Activated naive CD4-positive, alpha-beta T cell treated with anti-CD3 and anti-CD28 coated beads, Interleukin-2, amount 10 ng/mL, durations not matched to agents 7 days and 5 days (primary cell): Measurements from ENCODE around the gene REX1BD.
A peak's percentile ranks its signal among the peaks of the same experiment; 100 is the strongest.

Experiments used
- CTCF ChIA-PET: fragments of 350-600 bp; sonication (Branson Sonifier 250); formaldehyde crosslinking; loops from one replicate; lab custom pipeline; 2021; ENCODE audit warnings: antibody characterized with exemption; lab: Charles Lee
- DNase-seq: peaks from one replicate; pipeline ENCODE4 v3.0.0-alpha.2; 2020
- H3K27ac Mint-ChIP-seq: one replicate; pipeline ENCODE4 v1.8.0; 2021; ENCODE audit warnings: mild to moderate bottlenecking, moderate library complexity, mixed read lengths
- H3K27me3 Mint-ChIP-seq: one replicate; pipeline ENCODE4 v1.8.0; 2021; ENCODE audit warnings: mild to moderate bottlenecking, mixed read lengths
- H3K36me3 Mint-ChIP-seq: one replicate; pipeline ENCODE4 v1.8.0; 2021; ENCODE audit warnings: mixed read lengths
- H3K4me1 Mint-ChIP-seq: one replicate; pipeline ENCODE4 v1.8.0; 2021; ENCODE audit warnings: mixed read lengths
- H3K4me3 Mint-ChIP-seq: one replicate; pipeline ENCODE4 v1.8.0; 2021; ENCODE audit warnings: mild to moderate bottlenecking, moderate library complexity, mixed read lengths
- H3K9me3 Mint-ChIP-seq: one replicate; pipeline ENCODE4 v1.8.0; 2021; ENCODE audit warnings: mixed read lengths

The REX1BD gene

DNA sequence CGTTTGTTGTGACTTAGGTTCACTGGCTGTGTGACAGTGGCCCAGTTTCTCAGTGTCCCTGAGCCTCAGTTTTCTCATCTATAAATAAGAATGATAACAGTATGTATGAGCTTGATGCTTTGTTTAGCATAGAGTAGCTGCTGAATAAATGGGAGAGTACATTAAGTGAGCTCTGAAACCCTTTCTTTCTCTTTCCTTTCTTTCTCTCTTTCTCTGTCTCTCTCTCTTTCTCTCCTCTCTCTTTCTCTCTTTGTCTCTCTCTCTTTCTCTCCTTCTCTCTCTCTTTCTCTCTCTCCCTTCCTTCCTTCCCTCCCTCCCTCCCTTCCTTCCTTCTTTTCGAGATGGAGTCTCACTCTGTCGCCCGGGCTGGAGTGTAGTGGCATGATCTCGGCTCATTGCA, 28.9 kb upstream of the REX1BD start:
- peak overlapping the region; percentile 96 for H3K27ac Mint-ChIP-seq
- peaks cover 25% of the 10 kb centered on the region for H3K4me1 Mint-ChIP-seq
- H3K9me3 Mint-ChIP-seq = no peaks in the 10 kb centered on the region
- DNase-seq = no peak
- peak overlapping the region; percentile 91 for H3K4me3 Mint-ChIP-seq
- peaks cover 14% of the 10 kb centered on the region for H3K36me3 Mint-ChIP-seq
- H3K27me3 Mint-ChIP-seq = no peaks in the 10 kb centered on the region
- CTCF ChIA-PET = interaction anchor here (1.0 to 3.9 kb wide), 2 partner anchors 16 to 29 kb away, joined by 3 to 14 read pairs; partner anchors contain the start of genes FKBP8 and REX1BD

DNA sequence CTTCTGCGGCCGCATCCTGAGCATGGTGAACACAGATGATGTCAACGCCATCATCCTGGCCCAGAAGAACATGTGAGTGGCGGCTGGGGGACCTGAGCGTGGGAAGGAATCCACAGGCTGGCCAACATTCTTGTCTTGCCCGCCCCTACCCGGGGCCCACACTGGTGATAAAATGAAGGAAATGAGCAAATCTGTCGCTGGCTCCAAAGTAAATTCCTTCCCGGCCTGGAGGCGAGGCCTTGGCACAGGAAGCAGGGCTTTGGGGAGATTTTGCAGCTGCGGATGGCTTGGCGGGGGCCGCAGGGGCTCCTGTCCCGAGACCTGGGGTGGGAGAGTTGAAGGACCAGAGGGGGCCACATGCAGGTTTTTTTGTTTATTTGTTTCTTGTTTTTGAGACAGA, 26.5 kb upstream of the REX1BD start:
- peaks cover 22% of the 10 kb centered on the region for H3K36me3 Mint-ChIP-seq
- no peaks in the 10 kb centered on the region for H3K27me3 Mint-ChIP-seq
- no peaks in the 10 kb centered on the region for H3K9me3 Mint-ChIP-seq
- no peak overlapping the region for H3K27ac Mint-ChIP-seq
- CTCF ChIA-PET = no interaction called here
- H3K4me1 Mint-ChIP-seq = peaks cover 23% of the 10 kb centered on the region
- H3K4me3 Mint-ChIP-seq = no peak overlapping the region
- DNase-seq = no peak

DNA sequence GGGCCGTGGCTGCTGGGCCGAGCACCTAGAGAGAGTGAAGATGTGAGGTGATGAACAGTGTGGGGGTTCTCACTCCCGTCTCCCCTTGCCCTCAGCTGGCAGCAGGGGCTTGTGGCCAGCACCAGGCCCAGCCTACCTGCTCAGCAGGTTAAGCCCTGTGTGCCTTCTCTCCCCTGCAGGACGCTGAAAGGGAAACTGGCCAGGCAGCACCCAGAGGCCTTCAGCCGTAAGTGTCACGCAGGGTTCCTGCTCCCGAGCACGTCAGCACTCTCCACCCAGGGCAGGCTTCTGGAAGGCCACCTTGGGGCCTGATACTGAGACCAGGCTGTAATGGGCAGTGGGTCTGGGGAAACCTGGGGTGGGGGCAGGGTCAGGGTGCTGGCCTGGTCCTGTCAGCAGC, 21.6 kb upstream of the REX1BD start:
- Mint-ChIP-seq H3K27me3 (no peaks in the 10 kb centered on the region), H3K9me3 (no peaks in the 10 kb centered on the region), H3K4me1 (peaks cover 9% of the 10 kb centered on the region), H3K27ac (no peak overlapping the region), H3K4me3 (no peak overlapping the region), H3K36me3 (peaks cover 41% of the 10 kb centered on the region)
- no peak for DNase-seq
- CTCF ChIA-PET = interaction anchor here (1.4 kb wide), 1 partner anchor 22 kb away, joined by 3 read pairs; the partner anchor contains the start of gene REX1BD

DNA sequence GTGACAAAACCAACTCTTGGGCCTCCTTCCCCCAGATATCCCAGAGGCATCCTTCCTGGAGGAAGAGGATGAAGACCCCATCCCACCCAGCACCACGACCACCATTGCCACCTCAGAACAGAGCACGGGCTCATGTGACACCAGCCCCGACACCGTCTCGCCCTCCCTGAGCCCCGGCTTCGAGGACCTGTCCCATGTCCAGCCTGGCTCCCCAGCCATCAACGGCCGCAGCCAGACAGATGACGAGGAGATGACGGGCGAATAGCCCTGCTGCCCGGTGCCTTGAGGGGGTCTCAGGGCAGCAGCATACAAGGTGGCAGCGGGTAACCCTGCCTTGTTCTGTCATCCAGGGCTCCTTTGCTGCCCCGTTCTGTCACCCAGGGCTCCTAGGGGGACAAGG, 20.2 kb upstream of the REX1BD start:
- Mint-ChIP-seq H3K27me3 (no peaks in the 10 kb centered on the region), H3K9me3 (no peaks in the 10 kb centered on the region), H3K4me1 (peaks cover 22% of the 10 kb centered on the region), H3K27ac (no peak overlapping the region), H3K36me3 (peaks cover 47% of the 10 kb centered on the region), H3K4me3 (no peak overlapping the region)
- DNase-seq = no peak
- CTCF ChIA-PET = interaction anchor here (1.4 kb wide), 1 partner anchor 21 kb away, joined by 3 read pairs; the partner anchor contains the start of gene REX1BD

DNA sequence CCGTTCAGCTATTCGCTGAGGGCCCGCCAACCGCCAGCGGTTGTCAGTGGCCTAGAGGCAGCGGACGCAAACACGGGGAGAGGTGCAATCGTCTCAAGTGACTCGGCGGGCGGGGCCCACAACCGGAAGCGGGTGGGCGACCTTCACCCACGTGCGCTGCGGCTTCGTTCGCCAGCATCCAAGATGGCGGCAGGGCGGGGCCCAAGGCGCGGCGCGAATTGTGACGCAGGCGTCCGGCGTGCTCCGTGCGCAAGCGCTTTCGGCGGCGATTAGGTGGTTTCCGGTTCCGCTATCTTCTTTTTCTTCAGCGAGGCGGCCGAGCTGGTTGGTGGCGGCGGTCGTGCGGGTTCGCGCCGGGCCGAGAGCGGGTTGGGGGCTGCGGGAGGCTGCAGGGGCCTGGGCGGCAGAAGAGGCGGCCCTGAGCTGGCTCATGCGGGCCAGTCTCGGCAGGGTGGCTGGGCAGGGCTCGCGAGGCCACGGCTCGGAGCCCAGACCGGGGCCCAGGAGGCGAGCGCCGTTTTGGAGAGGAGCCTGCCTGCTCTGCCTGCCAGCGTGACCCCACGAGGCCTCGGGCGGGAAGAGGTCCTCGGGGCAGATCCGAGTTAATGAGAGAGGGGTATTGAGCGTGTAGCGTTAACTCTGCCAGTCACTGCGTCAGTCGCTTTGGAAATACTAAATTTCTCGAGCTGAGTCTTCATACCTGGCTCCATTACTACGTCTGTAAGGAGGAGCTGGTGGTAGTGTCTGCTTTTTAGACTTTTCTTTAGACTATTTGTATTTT, 16.8 kb upstream of the REX1BD start, which contains the start of gene UBA52:
TSS of gene UBA52 (plus strand) at position 294 of the 781 bp plus-strand sequence. CDS start 1,444 bp downstream, outside the sequence.
- Mint-ChIP-seq H3K27me3 (no peaks in the 10 kb centered on the region), H3K9me3 (no peaks in the 10 kb centered on the region), H3K27ac (peak within 1 kb of the TSS; percentile 98), H3K36me3 (peaks cover 52% of the 10 kb centered on the region), H3K4me3 (peak within 1 kb of the TSS; percentile 81), H3K4me1 (peaks cover 32% of the 10 kb centered on the region)
- DNase-seq = peak; percentile 99
- CTCF ChIA-PET = interaction anchor here (0.6 to 3.5 kb wide), 6 partner anchors 9 to 103 kb away, joined by 3 to 24 read pairs (median 8); partner anchors contain the start of genes ELL, FKBP8 and REX1BD

DNA sequence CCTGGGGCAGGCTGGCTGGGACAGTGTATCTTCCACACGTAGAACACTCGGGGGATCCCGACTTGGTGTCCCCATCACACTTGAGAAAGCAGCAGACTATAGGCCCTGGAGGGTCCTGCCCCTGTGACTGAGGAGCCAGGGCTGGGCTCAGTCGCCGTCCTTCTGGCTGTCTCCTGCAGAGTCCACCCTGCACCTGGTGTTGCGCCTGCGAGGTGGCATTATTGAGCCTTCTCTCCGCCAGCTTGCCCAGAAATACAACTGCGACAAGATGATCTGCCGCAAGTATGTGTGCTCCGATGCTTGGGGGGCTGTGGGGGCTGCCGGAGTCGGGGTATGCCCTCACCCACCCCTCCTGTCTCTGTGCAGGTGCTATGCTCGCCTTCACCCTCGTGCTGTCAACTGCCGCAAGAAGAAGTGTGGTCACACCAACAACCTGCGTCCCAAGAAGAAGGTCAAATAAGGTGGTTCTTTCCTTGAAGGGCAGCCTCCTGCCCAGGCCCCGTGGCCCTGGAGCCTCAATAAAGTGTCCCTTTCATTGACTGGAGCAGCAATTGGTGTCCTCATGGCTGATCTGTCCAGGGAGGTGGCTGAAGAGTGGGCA, 13.8 kb upstream of the REX1BD start:
- no peak overlapping the region for H3K4me3 Mint-ChIP-seq
- no peak for DNase-seq
- H3K27me3 Mint-ChIP-seq = no peaks in the 10 kb centered on the region
- peaks cover 35% of the 10 kb centered on the region for H3K4me1 Mint-ChIP-seq
- peaks cover 43% of the 10 kb centered on the region for H3K36me3 Mint-ChIP-seq
- no peak overlapping the region for H3K27ac Mint-ChIP-seq
- CTCF ChIA-PET = no interaction called here
- H3K9me3 Mint-ChIP-seq = no peaks in the 10 kb centered on the region

DNA sequence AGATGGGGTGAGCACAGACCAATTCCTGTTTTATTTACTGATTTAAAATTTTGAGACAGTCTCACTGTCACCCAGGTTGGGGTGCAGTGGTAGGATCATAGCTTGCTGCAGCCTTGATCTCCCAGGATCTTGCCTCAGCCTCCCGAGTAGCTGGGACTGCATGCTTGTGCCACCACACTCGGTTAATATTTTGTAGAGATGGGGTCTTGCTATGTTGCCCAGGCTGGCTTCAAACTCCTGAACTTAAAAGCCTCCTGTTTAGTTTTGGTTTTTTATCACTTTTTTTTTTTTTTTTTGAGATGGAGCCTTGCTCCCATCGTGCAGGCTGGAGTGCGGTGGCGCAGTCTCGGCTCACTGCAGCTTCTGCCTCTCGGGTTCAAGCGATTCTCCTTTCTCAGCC, 12.2 kb upstream of the REX1BD start:
- no peaks in the 10 kb centered on the region for H3K27me3 Mint-ChIP-seq
- H3K4me3 Mint-ChIP-seq = no peak overlapping the region
- no peaks in the 10 kb centered on the region for H3K9me3 Mint-ChIP-seq
- DNase-seq = no peak
- no peak overlapping the region for H3K27ac Mint-ChIP-seq
- CTCF ChIA-PET = no interaction called here
- H3K36me3 Mint-ChIP-seq = peaks cover 40% of the 10 kb centered on the region
- peaks cover 31% of the 10 kb centered on the region for H3K4me1 Mint-ChIP-seq

DNA sequence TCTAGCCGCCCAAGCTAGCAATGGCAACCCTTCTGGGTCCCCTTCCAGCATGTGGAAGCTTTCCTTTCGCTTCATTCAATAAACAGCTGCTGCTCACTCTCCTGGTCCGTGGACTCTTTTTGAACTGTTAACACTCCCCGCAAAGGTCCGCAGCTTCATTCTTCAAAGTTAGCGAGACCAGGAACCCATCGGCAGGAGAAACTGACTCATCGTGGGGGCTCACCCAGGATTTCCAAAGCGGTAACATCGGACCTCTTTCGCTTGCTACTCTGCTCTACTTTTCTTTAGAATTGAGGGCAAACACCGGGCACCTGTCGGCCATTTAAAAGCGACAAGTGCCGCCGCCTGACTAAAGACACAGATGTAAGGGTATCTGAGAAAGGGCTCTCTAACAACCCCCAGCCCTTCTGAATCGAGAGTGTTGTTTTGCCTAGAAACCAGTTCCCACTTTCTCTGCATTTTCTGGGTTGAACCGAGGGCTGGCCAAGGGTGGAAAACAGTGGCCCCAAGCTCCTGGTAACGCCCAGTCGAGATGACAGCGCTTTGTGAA, 11.2 kb upstream of the REX1BD start:
- no peak overlapping the region for H3K4me3 Mint-ChIP-seq
- DNase-seq = no peak

DNA sequence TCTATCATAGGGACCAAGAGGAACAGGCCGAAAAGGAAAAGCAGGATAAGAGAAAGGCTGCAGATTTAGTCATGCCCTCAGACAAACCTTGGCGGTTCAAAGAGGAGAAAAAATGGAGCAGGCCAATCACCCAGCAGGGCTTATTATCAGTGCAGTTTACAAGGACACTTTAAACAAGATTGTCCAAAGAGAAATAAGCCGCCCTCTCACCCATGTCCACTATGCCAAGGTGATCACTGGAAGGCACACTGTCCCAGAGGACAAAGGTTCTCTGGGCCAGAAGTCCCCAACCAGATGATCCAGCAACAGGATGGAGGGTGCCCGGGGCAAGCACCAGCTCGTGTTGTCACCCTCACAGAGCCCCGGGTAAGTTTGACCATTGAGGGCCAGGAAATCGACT, 8.3 kb upstream of the REX1BD start:
- Mint-ChIP-seq H3K27ac (no peak overlapping the region), H3K9me3 (no peaks in the 10 kb centered on the region), H3K4me3 (no peak overlapping the region), H3K4me1 (peaks cover 11% of the 10 kb centered on the region), H3K27me3 (peaks cover 4% of the 10 kb centered on the region), H3K36me3 (peaks cover 11% of the 10 kb centered on the region)
- no peak for DNase-seq
- CTCF ChIA-PET = interaction anchor here (0.6 to 1.6 kb wide), 7 partner anchors 8 to 417 kb away, joined by 3 to 7 read pairs (median 3); partner anchors contain the start of genes REX1BD and UBA52

More for the DNA sequence above, 11.2 kb upstream of the REX1BD start:
- Mint-ChIP-seq H3K4me1 (peaks cover 22% of the 10 kb centered on the region), H3K36me3 (peaks cover 35% of the 10 kb centered on the region), H3K27me3 (no peaks in the 10 kb centered on the region), H3K9me3 (no peaks in the 10 kb centered on the region), H3K27ac (no peak overlapping the region)
- CTCF ChIA-PET = interaction anchor here (1.4 kb wide), 1 partner anchor 11 kb away, joined by 5 read pairs; the partner anchor contains the start of gene REX1BD

DNA sequence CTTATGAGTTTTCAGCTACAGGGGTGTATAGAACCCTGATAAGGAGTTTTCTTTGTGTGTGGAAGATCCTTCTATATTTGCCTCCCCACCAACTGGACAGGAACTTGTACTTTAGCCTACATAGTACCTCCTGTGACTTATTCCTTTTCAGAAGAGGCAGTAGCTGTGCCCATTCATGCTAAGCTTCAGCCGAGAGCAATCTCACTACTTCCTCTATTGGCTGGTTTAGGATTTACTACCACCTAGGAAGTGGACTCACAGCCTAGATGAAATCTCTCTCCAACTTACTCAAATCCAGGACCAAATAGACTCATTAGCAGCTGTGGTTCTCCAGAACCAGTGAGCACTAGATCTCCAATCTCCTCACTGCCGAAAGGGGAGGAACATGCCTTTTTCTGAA, 2.3 kb upstream of the REX1BD start:
- CTCF ChIA-PET = interaction anchor here (0.7 to 3.6 kb wide), 5 partner anchors 14 to 117 kb away, joined by 3 to 19 read pairs (median 3); partner anchors contain the start of gene UBA52
- H3K9me3 Mint-ChIP-seq = no peaks in the 10 kb centered on the region
- H3K27me3 Mint-ChIP-seq = peaks cover 4% of the 10 kb centered on the region
- no peak for DNase-seq
- peaks cover 12% of the 10 kb centered on the region for H3K36me3 Mint-ChIP-seq
- H3K4me1 Mint-ChIP-seq = peaks cover 47% of the 10 kb centered on the region
- H3K4me3 Mint-ChIP-seq = no peak overlapping the region
- H3K27ac Mint-ChIP-seq = peak overlapping the region; percentile 58

DNA sequence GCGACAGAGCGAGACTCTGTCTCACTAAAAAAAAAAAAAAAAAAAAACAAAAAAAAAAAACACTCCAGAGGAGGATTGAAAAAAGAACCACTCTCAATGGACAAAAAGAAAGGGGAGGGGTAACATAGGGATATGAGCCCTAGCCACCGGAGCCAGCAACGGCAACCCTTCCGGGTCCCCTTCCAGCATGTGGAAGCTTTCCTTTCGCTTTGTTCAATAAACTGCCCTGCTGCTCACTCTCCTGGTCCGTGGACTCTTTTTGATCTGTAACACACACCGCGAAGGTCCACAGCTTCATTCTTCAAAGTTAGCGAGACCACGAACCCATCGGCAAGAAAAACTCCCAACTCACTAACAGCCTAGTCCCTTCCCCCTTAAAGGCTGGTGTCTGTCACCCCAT, 1.0 kb upstream of the REX1BD start:
- DNase-seq = no peak
- Mint-ChIP-seq H3K27me3 (peaks cover 4% of the 10 kb centered on the region), H3K27ac (peak overlapping the region; percentile 97), H3K9me3 (no peaks in the 10 kb centered on the region), H3K36me3 (peaks cover 13% of the 10 kb centered on the region), H3K4me1 (peaks cover 50% of the 10 kb centered on the region), H3K4me3 (peak overlapping the region; percentile 77)
- CTCF ChIA-PET = interaction anchor here (0.6 to 3.6 kb wide), 11 partner anchors 10 to 259 kb away, joined by 3 to 32 read pairs (median 5); partner anchors contain the start of genes ELL, FKBP8, KXD1 and UBA52

DNA sequence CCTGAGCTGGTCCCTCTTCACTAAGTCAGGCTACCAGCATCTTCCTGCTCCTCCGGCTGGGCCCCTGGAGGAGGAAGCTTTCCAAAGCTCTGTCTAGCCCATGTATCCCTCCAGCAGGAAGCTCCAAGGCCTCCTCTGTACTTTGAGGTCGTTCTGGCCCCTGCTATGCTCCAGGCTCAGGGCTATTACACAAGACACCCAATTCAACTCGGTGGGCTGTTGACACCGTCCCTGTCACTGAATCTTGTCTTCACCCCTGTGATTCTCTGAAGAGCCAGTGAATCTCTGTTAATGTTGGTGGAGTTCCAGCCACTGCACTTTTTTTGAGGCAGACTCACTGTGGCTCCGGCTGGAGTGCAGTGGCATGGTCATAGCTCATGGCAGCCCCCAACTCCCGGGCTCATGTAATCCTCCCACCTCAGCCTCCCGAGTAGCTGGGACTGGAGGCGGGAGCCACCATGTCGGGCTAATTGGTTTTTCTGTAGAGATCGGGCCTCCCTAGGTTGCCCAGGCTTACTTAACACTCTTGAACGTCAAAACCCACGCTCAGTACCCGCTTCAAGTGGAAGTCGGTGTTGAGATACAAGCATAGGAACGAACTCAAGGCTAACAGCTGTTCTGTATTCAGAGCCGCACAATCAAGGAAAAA, 512 bp upstream of the REX1BD start:
- Mint-ChIP-seq H3K4me1 (peaks cover 50% of the 10 kb centered on the region), H3K9me3 (no peaks in the 10 kb centered on the region), H3K27me3 (peaks cover 4% of the 10 kb centered on the region), H3K36me3 (peaks cover 14% of the 10 kb centered on the region), H3K4me3 (peak overlapping the region; percentile 77), H3K27ac (peak overlapping the region; percentile 97)
- no peak for DNase-seq
- CTCF ChIA-PET = interaction anchor here (0.6 to 3.6 kb wide), 14 partner anchors 11 to 259 kb away, joined by 3 to 32 read pairs (median 5); partner anchors contain the start of genes ELL, FKBP8, KXD1 and UBA52
